HEK293 (cell line): Measurements from ENCODE around the gene YARS1.

Experiments used
- GLI2 ChIP-seq: fragments of 450-650 bp; formaldehyde crosslinking; IDR thresholded peaks from 2 replicates; pipeline ENCODE4; 2017; ENCODE audit warnings: missing biosample characterization, missing genetic modification characterization, low read depth, borderline replicate concordance
- GLIS1 ChIP-seq: fragments of 450-650 bp; formaldehyde crosslinking; IDR thresholded peaks from 2 replicates; pipeline ENCODE4 v1.5.1; 2016; ENCODE audit warnings: missing biosample characterization, missing genetic modification characterization
- KLF10 ChIP-seq: fragments of 450-650 bp; IDR thresholded peaks from 2 replicates; pipeline ENCODE4 v1.5.1; 2018; ENCODE audit warnings: missing biosample characterization, mild to moderate bottlenecking, missing genetic modification characterization
- KLF7 ChIP-seq: fragments of 450-650 bp; formaldehyde crosslinking; IDR thresholded peaks from 2 replicates; pipeline ENCODE4 v1.5.1; 2016; ENCODE audit warnings: missing biosample characterization, missing genetic modification characterization, borderline replicate concordance
- ZBTB17 ChIP-seq: fragments of 450-650 bp; formaldehyde crosslinking; IDR thresholded peaks from 2 replicates; pipeline ENCODE4 v1.5.1; 2016; ENCODE audit warnings: missing biosample characterization, missing genetic modification characterization
- ZBTB7A ChIP-seq: fragments of 450-650 bp; formaldehyde crosslinking; IDR thresholded peaks from 2 replicates; pipeline ENCODE4 v1.5.1; 2016; ENCODE audit warnings: low read depth, missing biosample characterization, missing genetic modification characterization
- ZBTB8A ChIP-seq: fragments of 450-650 bp; formaldehyde crosslinking; IDR thresholded peaks from 2 replicates; pipeline ENCODE4 v1.5.1; 2016; ENCODE audit warnings: missing biosample characterization, missing genetic modification characterization
- ZFP3 ChIP-seq: fragments of 450-650 bp; formaldehyde crosslinking; IDR thresholded peaks from 2 replicates; pipeline ENCODE4 v1.5.1; 2016; ENCODE audit warnings: low read depth, missing biosample characterization, missing genetic modification characterization
- ZIC2 ChIP-seq: fragments of 450-650 bp; formaldehyde crosslinking; IDR thresholded peaks from 2 replicates; pipeline ENCODE4 v1.5.1; 2016; ENCODE audit warnings: missing biosample characterization, missing genetic modification characterization
- ZNF10 ChIP-seq: fragments of 450-650 bp; formaldehyde crosslinking; IDR thresholded peaks from 2 replicates; pipeline ENCODE4 v1.5.1; 2017; ENCODE audit warnings: missing biosample characterization, missing genetic modification characterization
- ZNF121 ChIP-seq: fragments of 450-650 bp; formaldehyde crosslinking; IDR thresholded peaks from 2 replicates; pipeline ENCODE4 v1.5.1; 2016; ENCODE audit warnings: missing biosample characterization, missing genetic modification characterization
- ZNF146 ChIP-seq: fragments of 450-650 bp; formaldehyde crosslinking; IDR thresholded peaks from 2 replicates; pipeline ENCODE4 v1.5.1; 2016; ENCODE audit warnings: missing biosample characterization, missing genetic modification characterization
- ZNF239 ChIP-seq: fragments of 450-650 bp; formaldehyde crosslinking; IDR thresholded peaks from 2 replicates; pipeline ENCODE4 v1.5.1; 2016; ENCODE audit warnings: missing biosample characterization, missing genetic modification characterization
- ZNF248 ChIP-seq: fragments of 450-650 bp; formaldehyde crosslinking; IDR thresholded peaks from 2 replicates; pipeline ENCODE4 v1.5.1; 2017; ENCODE audit warnings: missing biosample characterization, missing genetic modification characterization
- ZNF548 ChIP-seq: fragments of 450-650 bp; formaldehyde crosslinking; IDR thresholded peaks from 2 replicates; pipeline ENCODE4 v1.5.1; 2016; ENCODE audit warnings: missing biosample characterization, missing genetic modification characterization
- ZNF585B ChIP-seq: fragments of 450-650 bp; formaldehyde crosslinking; IDR thresholded peaks from 2 replicates; pipeline ENCODE4 v1.5.1; 2016; ENCODE audit warnings: missing biosample characterization, missing genetic modification characterization
- ZNF629 ChIP-seq: fragments of 450-650 bp; formaldehyde crosslinking; IDR thresholded peaks from 2 replicates; pipeline ENCODE4 v1.5.1; 2017; ENCODE audit warnings: missing biosample characterization, missing genetic modification characterization
- ZNF747 ChIP-seq: fragments of 450-650 bp; formaldehyde crosslinking; IDR thresholded peaks from 2 replicates; pipeline ENCODE4 v1.5.1; 2016; ENCODE audit warnings: missing biosample characterization, missing genetic modification characterization
- ZNF768 ChIP-seq: fragments of 450-650 bp; formaldehyde crosslinking; IDR thresholded peaks from 2 replicates; pipeline ENCODE4 v1.5.1; 2018; ENCODE audit warnings: missing biosample characterization, mild to moderate bottlenecking, missing genetic modification characterization
- ZSCAN16 ChIP-seq: fragments of 450-650 bp; formaldehyde crosslinking; IDR thresholded peaks from 2 replicates; pipeline ENCODE4 v1.5.1; 2016; ENCODE audit warnings: missing biosample characterization, missing genetic modification characterization
- TF ChIP-seq, protein P1 (sequence below): fragments of 450-650 bp; formaldehyde crosslinking; IDR thresholded peaks from 2 replicates; pipeline ENCODE4 v1.5.1; 2016; ENCODE audit warnings: missing biosample characterization, missing genetic modification characterization
- TF ChIP-seq, protein P2 (sequence below): fragments of 450-650 bp; formaldehyde crosslinking; IDR thresholded peaks from 2 replicates; pipeline ENCODE4 v1.5.1; 2016; ENCODE audit warnings: missing biosample characterization, missing genetic modification characterization
- TF ChIP-seq, protein P3 (sequence below): fragments of 450-650 bp; formaldehyde crosslinking; IDR thresholded peaks from 2 replicates; pipeline ENCODE4 v1.5.1; 2017; ENCODE audit warnings: missing biosample characterization, missing genetic modification characterization
- TF ChIP-seq, protein P4 (sequence below): fragments of 450-650 bp; formaldehyde crosslinking; IDR thresholded peaks from 2 replicates; pipeline ENCODE4 v1.5.1; 2017; ENCODE audit warnings: missing biosample characterization, missing genetic modification characterization
- TF ChIP-seq, protein P5 (sequence below): sonication (generic); formaldehyde crosslinking; IDR thresholded peaks from 2 replicates; pipeline ENCODE4 v1.8.1; 2022; ENCODE audit warnings: mild to moderate bottlenecking, moderate library complexity, missing genetic modification reagents
- TF ChIP-seq, protein P6 (sequence below): fragments of 450-650 bp; formaldehyde crosslinking; IDR thresholded peaks from 2 replicates; pipeline ENCODE4 v1.5.1; 2017; ENCODE audit warnings: missing biosample characterization, missing genetic modification characterization
- TF ChIP-seq, protein P7 (sequence below): fragments of 450-650 bp; formaldehyde crosslinking; IDR thresholded peaks from 2 replicates; pipeline ENCODE4 v1.5.1; 2016; ENCODE audit warnings: missing biosample characterization, missing genetic modification characterization, low read depth
- TF ChIP-seq, protein P8 (sequence below): fragments of 450-650 bp; formaldehyde crosslinking; IDR thresholded peaks from 2 replicates; pipeline ENCODE4 v1.5.1; 2016; ENCODE audit warnings: missing biosample characterization, missing genetic modification characterization, low read depth

YARS1 gene

DNA sequence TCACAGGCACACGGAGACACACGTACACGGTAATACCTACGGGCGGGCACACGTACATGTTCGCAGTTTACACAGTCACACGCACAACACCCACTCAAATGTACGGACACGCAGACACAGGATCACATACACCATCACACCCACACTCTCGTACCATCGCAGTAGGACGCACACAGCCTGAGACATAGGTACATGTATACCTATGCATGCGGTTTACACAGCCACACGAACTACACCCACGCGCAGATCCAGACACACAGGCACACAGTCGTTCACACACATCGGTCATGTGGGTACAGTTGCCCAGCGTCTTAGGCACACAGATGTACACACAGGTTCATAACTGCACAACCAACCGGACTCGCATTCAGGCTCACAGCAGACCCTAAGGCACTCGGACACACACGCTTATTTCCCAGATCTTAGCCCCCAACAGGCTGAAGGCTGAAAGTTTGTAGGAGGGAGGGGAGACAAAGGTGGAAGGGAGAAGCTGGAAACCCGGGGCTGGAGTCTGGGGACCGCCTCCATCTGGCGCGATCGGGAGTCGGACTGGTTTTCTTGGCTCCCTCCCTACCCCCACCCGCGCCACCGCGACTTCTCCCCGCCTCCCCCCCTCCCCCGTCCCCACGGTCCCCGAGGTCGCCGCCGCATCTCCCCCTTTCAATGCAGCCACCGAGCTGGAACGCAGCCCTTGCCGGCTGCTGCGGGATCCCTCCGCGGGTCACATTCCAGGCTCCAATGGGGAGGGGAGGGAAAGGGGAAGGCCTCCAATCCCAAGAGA is 62.7 kb downstream of the YARS1 start (continued):
- TF ChIP-seq, protein P1, sequence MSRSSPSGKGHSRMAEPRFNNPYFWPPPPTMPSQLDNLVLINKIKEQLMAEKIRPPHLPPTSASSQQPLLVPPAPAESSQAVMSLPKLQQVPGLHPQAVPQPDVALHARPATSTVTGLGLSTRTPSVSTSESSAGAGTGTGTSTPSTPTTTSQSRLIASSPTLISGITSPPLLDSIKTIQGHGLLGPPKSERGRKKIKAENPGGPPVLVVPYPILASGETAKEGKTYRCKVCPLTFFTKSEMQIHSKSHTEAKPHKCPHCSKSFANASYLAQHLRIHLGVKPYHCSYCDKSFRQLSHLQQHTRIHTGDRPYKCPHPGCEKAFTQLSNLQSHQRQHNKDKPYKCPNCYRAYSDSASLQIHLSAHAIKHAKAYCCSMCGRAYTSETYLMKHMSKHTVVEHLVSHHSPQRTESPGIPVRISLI, result no peak
- TF ChIP-seq GLI2 (tag by site-specific recombination) (no peak), ZNF10 (tag by site-specific recombination) (no peak), ZNF121 (tag by site-specific recombination) (no peak), ZNF629 (no peak), ZNF548 (tag by site-specific recombination) (no peak), ZNF585B (tag by site-specific recombination) (no peak), KLF7 (tag by site-specific recombination) (no peak), ZNF248 (no peak), ZNF768 (tag by site-specific recombination) (no peak), ZIC2 (tag by site-specific recombination) (peak; percentile 53), ZBTB7A (tag by site-specific recombination) (0 out of 2 replicates have a peak, but pooled peaks have one; percentile 11), ZNF239 (tag by site-specific recombination) (no peak), ZBTB8A (no peak; the same call in none of the 2 replicates), ZSCAN16 (tag by site-specific recombination) (no peak; the same call in 1 of the 2 replicates), GLIS1 (tag by site-specific recombination) (peak; percentile 21; the same call in 1 of the 2 replicates), ZNF747 (tag by site-specific recombination) (no peak), ZBTB17 (tag by site-specific recombination) (peak; percentile 62), KLF10 (tag by site-specific recombination) (no peak), ZNF146 (no peak), ZFP3 (tag by site-specific recombination) (no peak)
- TF ChIP-seq, protein P2, sequence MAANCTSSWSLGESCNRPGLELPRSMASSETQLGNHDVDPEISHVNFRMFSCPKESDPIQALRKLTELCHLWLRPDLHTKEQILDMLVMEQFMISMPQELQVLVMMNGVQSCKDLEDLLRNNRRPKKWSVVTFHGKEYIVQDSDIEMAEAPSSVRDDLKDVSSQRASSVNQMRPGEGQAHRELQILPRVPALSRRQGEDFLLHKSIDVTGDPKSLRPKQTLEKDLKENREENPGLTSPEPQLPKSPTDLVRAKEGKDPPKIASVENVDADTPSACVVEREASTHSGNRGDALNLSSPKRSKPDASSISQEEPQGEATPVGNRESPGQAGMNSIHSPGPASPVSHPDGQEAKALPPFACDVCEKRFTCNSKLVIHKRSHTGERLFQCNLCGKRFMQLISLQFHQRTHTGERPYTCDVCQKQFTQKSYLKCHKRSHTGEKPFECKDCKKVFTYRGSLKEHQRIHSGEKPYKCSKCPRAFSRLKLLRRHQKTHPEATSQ (tag by site-specific recombination), result peak; percentile 78; the same call in 1 of the 2 replicates
- TF ChIP-seq, protein P3, sequence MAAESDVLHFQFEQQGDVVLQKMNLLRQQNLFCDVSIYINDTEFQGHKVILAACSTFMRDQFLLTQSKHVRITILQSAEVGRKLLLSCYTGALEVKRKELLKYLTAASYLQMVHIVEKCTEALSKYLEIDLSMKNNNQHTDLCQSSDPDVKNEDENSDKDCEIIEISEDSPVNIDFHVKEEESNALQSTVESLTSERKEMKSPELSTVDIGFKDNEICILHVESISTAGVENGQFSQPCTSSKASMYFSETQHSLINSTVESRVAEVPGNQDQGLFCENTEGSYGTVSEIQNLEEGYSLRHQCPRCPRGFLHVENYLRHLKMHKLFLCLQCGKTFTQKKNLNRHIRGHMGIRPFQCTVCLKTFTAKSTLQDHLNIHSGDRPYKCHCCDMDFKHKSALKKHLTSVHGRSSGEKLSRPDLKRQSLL, result no peak
- TF ChIP-seq, protein P4, sequence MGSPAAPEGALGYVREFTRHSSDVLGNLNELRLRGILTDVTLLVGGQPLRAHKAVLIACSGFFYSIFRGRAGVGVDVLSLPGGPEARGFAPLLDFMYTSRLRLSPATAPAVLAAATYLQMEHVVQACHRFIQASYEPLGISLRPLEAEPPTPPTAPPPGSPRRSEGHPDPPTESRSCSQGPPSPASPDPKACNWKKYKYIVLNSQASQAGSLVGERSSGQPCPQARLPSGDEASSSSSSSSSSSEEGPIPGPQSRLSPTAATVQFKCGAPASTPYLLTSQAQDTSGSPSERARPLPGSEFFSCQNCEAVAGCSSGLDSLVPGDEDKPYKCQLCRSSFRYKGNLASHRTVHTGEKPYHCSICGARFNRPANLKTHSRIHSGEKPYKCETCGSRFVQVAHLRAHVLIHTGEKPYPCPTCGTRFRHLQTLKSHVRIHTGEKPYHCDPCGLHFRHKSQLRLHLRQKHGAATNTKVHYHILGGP, result no peak
- TF ChIP-seq, protein P5, sequence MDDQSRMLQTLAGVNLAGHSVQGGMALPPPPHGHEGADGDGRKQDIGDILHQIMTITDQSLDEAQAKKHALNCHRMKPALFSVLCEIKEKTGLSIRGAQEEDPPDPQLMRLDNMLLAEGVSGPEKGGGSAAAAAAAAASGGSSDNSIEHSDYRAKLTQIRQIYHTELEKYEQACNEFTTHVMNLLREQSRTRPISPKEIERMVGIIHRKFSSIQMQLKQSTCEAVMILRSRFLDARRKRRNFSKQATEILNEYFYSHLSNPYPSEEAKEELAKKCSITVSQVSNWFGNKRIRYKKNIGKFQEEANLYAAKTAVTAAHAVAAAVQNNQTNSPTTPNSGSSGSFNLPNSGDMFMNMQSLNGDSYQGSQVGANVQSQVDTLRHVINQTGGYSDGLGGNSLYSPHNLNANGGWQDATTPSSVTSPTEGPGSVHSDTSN, result no peak
- TF ChIP-seq, protein P6, sequence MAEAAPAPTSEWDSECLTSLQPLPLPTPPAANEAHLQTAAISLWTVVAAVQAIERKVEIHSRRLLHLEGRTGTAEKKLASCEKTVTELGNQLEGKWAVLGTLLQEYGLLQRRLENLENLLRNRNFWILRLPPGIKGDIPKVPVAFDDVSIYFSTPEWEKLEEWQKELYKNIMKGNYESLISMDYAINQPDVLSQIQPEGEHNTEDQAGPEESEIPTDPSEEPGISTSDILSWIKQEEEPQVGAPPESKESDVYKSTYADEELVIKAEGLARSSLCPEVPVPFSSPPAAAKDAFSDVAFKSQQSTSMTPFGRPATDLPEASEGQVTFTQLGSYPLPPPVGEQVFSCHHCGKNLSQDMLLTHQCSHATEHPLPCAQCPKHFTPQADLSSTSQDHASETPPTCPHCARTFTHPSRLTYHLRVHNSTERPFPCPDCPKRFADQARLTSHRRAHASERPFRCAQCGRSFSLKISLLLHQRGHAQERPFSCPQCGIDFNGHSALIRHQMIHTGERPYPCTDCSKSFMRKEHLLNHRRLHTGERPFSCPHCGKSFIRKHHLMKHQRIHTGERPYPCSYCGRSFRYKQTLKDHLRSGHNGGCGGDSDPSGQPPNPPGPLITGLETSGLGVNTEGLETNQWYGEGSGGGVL (tag by site-specific recombination), result peak; percentile 69
- TF ChIP-seq, protein P7, sequence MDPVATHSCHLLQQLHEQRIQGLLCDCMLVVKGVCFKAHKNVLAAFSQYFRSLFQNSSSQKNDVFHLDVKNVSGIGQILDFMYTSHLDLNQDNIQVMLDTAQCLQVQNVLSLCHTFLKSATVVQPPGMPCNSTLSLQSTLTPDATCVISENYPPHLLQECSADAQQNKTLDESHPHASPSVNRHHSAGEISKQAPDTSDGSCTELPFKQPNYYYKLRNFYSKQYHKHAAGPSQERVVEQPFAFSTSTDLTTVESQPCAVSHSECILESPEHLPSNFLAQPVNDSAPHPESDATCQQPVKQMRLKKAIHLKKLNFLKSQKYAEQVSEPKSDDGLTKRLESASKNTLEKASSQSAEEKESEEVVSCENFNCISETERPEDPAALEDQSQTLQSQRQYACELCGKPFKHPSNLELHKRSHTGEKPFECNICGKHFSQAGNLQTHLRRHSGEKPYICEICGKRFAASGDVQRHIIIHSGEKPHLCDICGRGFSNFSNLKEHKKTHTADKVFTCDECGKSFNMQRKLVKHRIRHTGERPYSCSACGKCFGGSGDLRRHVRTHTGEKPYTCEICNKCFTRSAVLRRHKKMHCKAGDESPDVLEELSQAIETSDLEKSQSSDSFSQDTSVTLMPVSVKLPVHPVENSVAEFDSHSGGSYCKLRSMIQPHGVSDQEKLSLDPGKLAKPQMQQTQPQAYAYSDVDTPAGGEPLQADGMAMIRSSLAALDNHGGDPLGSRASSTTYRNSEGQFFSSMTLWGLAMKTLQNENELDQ, result no peak
- TF ChIP-seq, protein P8, sequence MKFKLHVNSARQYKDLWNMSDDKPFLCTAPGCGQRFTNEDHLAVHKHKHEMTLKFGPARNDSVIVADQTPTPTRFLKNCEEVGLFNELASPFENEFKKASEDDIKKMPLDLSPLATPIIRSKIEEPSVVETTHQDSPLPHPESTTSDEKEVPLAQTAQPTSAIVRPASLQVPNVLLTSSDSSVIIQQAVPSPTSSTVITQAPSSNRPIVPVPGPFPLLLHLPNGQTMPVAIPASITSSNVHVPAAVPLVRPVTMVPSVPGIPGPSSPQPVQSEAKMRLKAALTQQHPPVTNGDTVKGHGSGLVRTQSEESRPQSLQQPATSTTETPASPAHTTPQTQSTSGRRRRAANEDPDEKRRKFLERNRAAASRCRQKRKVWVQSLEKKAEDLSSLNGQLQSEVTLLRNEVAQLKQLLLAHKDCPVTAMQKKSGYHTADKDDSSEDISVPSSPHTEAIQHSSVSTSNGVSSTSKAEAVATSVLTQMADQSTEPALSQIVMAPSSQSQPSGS (tag by site-specific recombination), result no peak
